GM19240 (cell line): ENCODE results near the gene MIAT.
A peak's percentile ranks its signal among the peaks of the same experiment; 100 is the strongest.
"Not testable (repeated sequence)": the region's sequence is repeated elsewhere in the genome, so short reads cannot be mapped to it uniquely, and the experiment has no call there.

Experiments used
- DNase-seq: peaks from one replicate; pipeline ENCODE4 v3.0.0; 2011; ENCODE audit warnings: low spot score; ENCODE audit not compliant: insufficient read length

MIAT gene

DNA sequence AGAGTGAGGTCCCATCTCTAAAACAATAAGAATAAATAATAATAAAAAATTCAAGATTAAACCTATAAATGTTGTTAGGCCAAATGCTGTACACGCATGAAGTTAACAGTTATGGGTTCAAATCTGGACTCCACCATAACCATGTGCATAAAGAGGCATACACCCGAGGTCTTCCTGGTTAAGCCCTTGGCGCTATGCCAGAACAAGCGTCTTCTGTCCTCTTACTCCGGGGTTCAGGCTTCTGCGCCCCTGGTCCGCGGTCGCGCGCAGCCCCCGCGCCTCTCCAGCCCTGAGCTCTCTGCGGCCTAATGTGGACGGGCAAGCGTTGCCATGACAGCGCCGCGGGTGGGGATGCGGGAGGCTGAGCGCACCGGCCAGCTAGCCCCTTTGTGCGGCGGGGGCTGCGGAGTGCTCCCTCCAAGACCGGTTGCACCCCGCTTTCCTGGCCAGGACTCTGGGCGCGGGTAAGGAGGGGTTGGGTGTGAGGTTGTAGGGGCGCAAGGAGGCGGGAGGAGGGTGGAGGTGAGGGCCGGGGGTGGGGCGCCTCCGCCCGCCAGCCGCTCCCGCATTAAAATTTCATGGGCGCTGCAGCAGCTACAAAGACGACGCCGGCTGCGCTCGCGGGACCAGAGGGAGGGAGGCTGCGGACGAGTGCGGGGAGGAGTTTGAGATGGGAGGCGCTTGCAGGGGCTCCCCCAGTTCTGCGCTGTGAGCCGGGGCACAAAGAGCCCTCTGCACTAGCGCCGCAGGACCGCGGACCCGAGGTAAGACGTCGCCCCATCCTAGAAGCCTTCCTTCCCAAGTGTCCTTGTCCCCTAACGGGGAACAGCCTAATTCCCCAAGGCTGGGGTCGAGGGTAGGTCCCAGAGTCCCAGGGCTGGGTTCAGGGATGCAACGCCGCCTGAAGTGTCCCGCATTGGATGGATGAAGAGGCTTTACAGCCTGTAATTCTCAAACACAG, at the start of gene MIAT:
TSS of gene MIAT (plus strand) at position 698 of the 961 bp plus-strand sequence.
- no peak for DNase-seq

DNA sequence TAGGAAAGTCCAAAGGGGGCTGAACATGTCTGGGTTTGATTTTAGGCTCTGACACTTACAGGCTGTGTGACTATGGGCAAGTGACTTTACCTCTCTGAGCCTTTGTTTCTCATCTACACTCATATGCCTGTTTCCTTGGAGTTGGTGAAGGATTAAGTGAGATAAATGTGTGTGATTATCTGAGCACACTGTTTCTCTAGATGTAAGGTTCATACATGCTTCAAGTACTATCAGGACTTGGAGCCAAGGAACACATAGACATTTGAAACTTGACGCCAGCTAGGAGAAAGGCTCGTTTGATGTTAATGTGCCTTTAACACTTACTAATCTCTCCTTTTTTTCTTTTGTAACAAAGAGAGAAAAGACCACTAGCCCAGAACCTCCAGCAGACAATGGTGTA, 49.3 kb upstream of the MIAT start:
- no peak for DNase-seq

DNA sequence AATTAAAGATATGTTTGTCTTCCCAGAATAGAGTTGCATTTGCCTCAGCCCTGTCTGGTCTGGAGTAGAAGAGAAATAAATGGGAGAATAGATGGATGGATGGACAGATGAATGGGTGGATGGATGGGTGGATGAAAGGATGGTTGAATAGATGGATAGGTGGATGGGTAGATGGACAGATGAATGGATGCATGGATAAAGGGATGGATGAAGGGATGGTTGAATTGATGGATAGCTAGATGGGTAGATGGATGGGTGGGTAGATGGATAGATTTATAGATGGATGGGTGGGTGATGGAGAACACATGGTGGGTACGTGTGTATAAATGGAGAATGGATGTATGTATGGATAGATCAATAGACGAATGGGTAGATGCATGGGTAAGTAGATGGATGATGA, 48.1 kb upstream of the MIAT start:
- no peak for DNase-seq

DNA sequence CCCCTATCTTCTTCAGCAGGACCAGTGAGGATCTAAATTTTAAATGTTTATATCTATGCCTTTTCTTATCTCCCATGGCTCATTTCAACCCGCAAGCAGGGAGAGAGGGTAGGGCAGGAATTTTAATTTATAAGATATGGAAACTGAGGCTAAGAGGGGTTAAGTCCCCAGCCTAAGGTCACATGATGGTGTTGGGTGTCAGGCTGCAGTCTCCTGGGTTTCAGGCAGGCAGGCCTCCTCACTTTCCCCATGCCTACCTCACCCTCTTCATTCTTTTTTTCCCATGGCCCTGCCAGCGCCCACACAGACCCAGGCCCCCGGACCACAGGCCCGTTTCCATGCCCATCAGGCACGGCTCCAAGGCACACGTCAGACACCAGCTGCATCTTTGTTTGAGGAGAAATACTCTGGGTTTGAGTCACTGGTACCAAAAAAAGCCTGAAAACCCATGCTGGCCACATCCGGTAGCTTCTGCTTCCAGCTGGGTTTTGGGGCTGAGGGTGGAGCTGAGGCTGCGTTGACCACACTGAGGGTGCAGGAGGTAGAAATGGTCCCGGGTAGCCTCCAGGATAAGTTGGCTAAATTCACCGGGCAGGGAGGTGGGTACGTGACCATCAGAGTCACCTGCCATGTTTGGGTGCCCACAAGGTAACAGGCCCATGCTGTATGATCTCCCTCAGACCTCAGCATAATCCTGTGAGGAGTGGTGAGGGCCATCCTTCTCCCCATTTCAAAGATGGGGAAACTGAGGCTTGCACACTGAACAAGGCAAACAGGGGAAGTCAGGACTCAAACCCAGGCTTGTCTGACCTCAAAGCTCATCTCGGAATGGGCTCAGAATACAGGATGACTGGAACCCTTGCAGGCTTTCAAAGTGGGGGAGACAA, 47.1 kb upstream of the MIAT start:
- peak; percentile 81 for DNase-seq

DNA sequence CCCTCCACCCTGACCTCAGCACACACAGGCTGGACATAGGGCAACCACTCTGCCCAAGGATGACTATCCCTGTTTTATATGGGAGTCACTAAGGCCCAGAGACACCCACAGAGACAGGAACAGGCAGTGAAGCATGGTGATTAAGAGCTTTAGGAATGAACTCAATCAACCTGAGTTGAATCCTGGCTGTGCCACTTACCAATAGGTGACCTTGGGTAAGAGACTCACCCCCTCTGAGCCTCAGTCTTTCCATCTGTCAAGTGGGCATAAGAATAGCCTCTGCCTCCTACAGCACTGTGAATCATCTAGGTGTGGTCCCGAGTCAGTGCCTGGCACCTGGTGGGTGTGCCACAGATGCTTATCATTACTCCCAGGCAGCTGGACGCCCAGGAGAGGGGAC, 46.4 kb upstream of the MIAT start:
- no peak for DNase-seq

DNA sequence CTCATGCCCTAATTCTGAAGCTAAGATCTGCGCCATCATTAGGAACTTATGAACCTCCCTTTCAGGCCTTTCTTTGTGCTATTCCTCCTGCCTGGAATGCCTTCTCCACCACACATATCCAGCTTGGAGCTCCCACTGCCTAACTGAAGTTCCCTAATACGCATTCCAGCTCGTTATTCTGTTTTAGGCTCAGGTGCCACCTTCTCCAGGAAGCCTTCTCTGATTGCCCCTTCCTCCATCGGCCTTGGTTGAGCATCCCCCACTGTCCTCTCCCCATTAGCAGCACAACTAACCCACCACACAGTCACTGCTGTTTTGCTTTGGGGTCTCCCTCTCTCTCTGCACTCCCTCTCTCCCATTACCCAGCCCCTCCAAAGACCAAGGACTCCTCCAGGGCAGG, 44.7 kb upstream of the MIAT start:
- no peak for DNase-seq

DNA sequence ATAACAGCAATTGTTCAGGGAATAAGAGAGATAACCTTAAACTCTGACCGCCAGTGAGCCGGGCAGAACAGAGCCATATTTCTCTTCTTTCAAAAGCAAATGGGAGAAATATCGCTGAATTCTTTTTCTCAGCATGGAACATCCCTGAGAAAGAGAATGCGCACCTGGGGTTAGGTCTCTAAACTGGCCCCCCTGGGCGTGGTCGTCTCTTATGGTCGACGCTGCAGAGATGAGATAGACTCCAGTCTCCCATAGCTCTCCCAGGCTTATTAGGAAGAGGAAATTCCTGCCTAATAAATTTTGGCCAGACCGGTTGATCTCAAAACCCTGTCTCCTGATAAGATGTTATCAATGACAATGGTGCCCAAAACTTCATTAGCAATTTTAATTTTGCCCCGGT, 43.6 kb upstream of the MIAT start:
- DNase-seq, result not testable (repeated sequence)

DNA sequence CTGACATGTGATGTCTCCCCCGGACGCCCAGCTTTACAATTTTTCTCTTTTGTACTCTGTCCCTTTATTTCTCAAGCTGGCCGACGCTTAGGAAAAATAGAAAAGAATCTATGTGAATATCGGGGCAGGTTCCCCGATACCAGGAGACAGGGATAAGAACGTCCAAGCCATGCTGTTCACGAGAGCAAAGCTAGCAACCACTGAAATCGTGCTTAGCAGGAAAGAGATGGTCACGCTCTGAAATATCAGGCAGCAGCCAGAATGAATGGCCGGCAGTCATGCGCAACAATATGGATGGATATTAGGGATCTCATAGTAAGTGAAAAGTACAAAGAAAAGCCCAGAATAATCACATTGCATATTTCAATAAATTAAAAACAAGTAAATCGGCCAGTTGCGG, 43.1 kb upstream of the MIAT start:
- DNase-seq, result no peak

DNA sequence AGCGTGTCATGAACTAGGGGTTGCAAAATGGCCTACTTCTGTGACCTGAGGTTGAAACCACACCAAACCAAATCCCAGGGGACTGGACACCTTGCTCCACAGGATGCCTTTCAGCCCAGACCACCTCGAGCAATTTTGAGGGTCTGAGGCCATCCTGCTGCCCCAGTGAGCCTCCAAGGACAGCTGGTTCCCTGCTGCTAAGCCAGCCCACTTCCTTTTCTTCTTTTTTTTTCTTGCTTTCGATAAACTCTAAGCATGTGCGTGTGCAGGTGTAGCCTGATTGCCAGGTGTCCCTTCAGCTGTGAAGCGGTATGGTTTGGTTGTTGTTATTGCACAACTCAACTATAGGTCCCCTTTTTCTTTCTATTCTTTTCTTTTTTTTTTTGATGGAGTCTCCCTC, 42.2 kb upstream of the MIAT start:
- peak; percentile 44 for DNase-seq

DNA sequence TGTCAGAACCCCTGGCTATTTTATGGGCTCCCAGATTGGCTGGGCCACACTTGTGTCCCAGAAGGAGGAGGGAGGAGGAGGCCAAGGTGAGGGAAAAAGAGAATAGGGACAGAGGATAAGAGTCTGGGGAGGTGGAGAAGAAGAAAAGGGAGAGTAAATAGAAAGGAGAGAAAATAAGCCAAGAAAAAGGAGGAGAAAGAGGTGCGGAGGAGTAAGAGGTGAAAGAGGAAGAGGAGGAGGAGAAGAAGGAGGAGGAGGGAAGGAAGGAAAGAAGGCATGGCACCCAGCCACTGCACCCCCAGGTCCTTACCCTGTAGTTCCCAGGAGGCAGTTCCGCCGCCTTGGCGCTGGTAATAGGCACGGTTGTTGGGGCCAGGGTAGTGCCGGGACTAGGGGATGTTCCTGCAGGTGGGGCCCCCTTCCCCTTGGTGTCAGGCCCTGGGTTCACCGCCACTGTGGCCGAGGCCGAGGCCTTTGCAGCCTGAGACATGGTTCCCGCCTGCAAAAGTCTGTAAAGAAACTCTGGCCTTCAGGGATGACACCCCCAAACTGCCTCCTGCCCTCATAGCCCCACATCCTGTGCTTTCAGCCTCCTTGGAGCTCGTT, 41.5 kb upstream of the MIAT start:
- DNase-seq, result no peak

DNA sequence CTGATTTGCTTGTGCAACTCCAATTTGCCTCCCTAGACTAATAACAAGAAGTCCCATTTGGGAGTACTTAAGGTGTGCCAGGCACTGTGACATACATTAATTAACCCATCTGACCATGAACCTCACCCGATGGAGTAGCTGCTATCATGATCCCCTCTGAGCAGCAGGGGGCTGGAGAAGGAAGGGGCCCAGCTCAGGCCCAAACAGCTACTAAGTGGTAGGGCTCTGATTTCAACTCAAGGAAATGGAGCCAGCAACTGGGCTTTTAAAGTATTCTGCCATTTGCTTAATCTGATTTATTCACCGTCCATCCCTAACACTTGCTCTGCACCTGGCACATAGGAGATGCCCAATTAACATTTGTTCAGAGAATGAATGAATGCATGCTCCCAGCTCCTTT, 40.7 kb upstream of the MIAT start:
- no peak for DNase-seq

DNA sequence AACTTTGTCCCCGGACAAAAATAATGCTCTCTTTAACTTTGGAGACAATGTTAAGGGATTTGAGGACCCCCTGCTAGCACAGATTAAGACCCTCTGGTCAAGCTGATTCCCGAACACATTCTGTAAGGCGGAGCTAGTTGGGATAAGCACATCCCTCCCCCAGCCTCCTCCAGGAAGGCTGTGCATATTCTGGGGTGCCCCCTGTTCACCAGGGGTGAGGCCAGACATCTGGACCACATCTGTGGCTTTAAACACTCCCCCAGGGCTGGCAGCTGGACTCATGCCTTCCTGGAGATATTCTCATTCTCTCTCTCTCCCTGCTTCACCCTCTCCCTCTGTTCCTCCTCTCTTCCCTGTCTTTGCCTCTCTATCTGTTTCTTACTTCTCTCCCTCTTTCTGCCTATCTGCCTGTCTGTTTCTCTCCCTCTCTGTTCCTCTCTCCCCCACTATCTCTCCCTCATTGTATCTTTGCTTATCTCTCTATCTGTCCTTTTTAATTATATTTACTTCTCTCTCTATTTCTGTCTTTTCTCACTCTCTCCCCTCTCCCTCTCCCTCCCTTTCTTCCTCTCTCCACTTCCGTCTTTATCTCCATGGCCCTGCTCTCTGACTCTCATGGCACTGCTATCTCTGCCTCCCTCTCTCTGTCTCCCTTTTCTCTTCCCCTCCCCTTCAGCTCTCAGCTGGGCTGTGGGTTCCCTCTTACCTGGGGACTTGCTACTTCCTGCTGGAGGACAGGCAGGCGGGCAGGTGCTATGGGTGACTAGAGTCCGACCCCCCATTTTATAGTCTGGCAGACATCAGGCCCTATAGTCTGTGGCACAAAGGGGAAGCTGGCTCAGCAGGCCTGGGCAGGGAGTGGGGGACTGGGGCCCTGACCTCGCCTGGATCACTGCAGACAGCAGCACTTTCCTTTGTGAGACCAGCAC, 39.9 kb upstream of the MIAT start, which contains the start of gene CRYBB1:
TSS of gene CRYBB1 (minus strand) at position 757 of the 929 bp plus-strand sequence. CDS start 1,708 bp downstream, outside the sequence.
- no peak for DNase-seq

DNA sequence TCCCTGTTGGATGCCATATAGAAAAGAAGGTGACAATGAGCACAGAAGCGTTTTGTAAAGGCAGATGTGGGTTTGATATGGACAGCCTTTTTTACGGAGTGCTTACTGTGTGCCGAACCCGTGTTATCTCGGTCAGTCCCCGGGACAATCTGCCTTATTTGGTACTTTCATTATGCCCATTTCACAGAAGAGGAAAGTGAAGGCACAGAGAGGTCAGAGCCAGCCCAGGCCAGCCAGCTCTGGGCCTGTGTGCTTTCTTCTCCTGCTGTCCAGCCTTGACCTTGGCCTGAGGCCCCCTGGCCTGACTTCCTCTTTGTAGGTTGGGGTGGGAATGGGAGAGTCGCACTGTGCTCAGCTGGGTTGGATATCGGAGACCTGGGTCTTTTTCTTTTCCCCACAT, 38.9 kb upstream of the MIAT start:
- no peak for DNase-seq

DNA sequence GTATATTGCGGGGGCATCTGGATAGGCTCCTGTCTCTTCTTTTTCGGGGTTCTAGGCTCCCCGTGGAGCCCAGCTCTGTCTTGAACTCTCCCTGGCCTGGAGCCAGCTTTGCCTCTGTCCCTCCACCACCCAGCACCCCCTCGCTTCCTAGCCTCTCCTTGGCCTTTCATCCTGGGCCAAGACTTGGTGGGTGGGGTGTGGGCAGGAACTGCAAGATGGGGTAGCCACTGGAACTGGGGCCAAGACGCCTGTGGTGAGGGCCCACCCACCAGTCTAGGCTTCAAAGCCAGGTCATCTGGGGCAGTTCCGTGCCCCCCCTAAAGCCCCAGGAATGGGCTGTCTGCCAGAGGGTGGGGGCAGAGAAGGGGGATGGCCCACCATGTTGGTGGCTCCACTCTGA, 37.9 kb upstream of the MIAT start:
- DNase-seq, result no peak

DNA sequence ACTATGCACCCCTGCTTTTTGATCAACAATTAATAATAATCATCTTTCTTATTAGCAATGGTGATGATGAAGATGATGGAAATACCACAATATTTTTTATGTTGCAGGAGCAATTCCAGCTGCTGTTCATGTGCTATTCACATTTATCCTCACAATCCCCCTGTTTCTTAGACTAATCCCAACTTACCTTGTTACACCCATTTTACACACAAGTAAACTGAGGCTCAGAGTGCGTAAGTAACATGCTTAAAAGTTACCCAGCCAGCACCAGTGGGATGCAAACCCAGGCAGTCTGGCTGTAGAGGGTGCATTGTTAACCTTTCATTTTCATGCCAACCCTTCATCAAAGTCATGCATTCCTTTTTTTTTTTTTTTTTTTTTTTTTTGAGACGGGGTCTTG, 37.2 kb upstream of the MIAT start:
- no peak for DNase-seq

DNA sequence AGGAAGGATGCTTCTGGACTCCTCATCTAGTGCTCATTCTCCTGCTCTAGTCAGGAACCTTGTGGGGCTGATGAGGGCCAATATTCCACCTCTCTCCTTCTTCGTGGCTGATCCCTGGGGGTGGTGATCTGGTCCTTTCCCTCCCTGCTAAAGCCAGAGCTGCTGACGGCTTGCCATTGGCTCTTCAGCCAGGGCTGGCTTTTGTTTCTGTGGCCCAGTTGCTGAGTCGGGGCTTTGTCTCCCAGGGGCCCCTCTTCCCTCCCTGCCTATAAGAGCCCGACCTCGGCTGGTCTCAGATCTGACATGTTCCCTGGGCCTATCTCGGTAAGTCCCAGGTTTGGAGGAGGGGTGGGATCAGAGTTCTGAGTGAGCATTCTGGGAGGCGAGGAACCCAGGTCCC, 35.7 kb upstream of the MIAT start, which contains the start of gene CRYBA4:
TSS of gene CRYBA4 (plus strand) at position 301 of the 400 bp plus-strand sequence. CDS start 634 bp downstream, outside the sequence.
- no peak for DNase-seq

DNA sequence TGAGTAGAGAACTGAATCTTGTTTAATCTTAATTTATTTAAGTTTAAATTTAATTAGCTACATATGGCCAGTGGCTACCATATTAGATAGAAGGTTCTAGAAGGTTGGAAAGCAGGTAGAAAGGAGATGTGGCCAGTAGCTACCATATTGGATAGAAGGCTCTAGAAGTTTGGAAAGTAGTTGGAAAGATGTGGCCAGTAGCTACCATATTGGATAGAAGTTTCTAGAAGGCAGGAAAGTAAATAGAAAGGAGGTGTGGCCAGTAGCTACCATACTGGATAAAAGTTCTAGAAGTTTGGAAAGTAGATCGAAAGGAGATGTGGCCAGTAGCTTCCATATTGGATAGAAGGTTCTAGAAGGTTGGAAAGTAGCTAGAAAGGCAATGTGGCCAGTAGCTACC, 33.4 kb upstream of the MIAT start:
- no peak for DNase-seq

DNA sequence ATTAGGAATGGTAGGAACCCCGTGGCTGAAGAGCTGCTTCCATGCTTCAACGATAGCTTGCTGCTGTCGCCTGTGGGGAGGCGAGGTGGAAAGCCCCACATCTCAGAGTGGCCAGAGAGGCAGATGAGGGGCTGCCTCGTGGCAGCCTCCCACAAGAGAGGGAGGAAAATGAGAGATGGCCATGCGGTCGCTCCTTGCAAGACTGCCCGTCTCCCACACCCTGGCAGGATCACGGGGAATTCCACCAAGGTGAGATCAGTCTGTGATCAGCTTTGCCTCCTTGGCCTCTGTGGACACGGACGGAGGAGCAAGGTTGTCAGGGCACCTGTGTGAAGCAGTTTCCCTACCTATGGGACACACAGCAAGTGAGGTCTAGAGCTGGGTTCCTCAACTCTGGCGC, 32.6 kb upstream of the MIAT start:
- DNase-seq, result no peak

DNA sequence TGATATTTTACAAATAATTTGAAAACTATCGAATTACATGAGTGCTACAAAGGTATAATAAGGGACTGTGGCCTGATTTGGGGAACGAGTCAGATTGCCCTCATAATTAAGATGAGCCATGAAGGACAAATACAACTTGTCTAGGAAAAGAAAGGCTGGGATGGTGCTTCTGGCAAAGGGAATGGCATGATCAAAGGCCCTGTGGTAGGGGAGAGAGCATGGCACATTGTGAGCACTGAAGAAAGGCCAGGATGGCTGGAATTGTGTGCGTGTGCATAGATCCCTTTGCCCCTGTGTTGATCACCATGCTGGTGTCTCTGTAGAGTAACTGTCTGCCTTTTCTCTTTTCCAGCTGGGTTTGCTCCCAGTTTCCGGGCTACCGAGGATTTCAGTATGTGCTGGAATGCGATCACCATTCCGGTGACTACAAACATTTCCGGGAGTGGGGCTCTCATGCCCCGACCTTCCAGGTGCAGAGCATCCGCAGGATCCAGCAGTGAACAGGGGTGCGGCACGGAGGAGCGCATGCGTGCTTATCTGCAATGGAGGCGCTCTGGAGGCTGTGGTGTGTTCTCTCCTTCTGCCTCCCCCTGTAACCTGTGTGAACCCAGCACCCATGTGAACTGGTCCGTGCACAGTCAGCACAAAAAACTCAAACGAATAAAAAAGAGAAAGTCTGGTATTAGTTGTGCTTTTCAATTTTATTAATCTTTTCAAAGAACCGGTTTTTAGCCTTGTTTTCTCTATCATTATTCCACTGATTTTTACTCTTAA, 27.2 kb upstream of the MIAT start:
- no peak for DNase-seq

DNA sequence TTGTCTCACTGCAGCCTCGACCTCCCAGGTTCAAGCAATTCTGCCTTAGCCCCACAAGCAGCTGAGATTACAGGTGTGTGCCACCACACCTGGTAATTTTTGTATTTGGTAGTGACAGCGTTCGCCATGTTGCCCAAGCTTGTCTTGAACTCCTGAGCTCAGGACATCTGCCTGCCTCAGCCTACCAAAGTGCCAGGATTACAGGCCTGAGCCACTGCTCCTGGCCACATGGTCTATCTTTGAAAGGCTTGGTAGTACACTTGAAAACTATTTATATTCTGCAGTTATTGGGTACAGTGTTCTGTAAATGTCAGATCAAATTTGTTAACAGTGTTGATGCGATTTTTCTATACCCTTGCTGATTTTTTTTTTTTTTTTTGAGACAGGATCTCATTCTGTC, 26.1 kb upstream of the MIAT start:
- no peak for DNase-seq
